Measurements from ENCODE around the gene MAGIX.
A peak's percentile ranks its signal among the peaks of the same experiment; 100 is the strongest.

Gene MAGIX

DNA sequence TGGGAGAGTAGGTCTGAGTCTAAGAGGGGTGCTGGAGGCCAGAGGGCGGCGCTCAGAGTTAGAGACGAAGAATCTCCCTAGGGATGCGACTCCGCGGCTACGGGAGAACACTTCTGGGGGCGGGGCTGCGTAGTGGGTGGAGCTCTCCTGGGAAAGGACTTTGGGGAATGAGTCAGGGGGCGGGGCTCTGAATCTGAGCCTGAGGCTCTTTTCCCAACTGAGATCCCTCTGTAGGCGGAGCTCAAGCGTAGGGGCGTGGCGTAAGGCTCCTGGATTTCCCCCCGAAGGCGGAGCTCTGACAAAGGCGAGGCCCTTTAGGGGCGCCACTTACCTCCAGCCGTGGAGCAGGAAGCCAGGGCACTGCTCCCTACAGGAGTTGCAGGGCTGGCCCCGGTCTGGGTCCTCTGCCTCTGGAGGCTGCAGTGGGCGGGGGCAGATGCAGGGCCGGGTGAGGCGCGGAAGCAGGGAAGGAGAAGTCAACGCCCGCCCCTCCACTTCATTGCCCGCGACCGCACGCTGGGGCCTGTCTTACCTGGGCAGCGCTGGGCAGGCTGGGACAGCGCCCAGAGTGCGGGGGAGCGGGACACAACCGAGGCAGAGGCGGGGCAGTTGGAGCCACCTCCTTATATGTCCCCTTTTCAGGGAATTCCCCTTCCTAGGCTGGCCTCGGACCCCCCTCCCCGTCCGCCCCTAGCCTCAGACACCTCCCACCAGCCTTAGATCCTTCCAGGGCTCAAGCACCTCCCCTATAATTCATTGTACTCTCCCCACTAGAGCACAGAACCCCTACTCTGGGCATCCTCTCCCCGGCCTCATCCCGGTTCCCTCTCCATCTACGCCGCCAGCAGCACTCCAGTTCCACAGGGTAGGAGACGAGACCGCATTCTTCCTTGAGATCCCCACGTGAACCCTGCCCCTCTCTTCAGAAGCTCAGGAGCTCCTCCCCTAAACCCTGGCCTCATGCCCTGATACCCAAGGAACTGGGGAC is 22.0 kb downstream of the MAGIX start:
- DNase-seq (ENCODE audit: low spot score) = no peak

DNA sequence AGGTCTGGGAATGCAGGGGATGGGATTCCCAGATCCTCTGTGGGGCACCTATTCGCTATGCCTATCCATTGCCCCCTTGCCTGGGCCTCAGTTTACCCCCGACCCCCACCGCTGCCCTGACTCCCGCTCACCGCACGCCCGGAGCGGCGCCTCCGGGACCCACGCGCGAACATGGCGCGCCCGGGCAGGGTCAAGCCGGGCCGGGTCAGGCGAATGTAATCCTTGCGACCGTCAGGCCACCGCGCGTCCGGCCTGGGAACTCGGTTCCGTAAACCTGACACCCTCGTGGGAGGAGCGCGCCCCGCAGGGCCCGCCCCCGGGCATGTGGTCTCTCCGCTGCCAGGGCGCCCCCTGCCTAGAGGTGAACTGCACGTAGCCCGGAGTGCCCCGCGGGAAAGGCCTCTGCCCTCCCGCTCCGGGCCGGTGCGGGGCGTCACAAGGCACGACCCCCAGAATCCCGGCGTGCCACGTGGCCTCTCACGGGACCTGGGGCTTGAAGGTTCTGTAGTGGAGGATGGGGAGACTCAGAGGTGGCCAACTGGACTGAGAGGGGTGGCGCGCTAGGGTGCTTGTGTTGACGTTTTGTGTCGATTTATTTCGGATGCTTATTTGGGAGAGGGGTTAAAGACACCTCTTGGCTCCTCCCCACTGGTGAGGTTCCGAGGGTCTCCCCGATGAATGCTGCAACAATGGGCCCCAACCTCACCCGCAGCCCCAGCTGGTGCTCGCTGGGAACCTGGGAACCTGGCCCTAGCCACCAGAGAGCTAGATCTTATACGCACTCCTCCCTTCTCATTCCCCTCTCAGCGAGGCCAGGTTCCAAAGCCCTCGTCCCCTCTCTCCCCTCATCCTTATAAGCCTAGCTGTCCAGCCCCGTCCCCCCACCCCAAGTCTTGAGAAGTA is 23.8 kb downstream of the MAGIX start, which contains the start of gene PRICKLE3:
Gene PRICKLE3, minus strand, starts transcription at position 249 of the 903 bp plus-strand sequence. Its CDS starts 76 bp downstream, at position 173.
- peak; percentile 66 for DNase-seq (ENCODE audit: low spot score)

DNA sequence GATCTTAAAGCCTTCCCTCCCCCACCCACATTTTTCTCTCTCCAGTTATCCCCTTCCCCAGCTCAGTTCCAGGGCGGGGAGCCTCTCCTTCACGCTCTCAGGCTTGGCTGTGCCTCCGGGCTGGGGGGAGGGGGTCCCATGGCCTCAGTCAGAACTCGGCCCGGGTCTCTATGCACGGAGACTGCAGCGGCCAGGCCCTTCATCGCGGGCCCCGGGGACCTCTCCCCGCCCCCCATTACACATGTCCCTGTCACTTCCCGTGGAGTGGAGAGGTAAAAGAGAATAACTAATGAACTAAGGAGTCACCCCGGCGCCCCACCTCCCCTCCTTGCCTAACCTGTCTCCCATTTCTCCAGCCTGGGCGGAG is 24.5 kb downstream of the MAGIX start:
- no peak for DNase-seq (ENCODE audit: low spot score)

DNA sequence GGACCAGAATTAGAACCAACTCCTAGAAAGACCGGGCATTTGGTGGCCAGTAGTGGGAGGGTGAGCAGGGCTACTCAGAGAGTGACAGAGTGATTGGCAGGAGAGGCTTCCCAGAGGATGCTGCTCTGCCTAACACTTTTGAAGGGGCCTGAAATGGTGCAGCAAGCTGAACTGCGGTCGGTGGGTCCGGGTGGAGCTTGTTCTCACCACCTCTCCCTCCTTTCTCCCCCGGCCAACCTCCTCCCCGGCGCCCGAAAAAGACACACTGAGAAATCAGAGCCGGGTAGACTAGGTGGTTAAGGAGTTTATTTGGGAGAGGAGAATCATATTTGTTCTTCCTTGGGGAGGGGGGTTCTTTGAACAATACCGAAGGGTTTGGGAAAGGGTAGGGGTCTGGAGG is 25.0 kb downstream of the MAGIX start:
- no peak for DNase-seq (ENCODE audit: low spot score)

DNA sequence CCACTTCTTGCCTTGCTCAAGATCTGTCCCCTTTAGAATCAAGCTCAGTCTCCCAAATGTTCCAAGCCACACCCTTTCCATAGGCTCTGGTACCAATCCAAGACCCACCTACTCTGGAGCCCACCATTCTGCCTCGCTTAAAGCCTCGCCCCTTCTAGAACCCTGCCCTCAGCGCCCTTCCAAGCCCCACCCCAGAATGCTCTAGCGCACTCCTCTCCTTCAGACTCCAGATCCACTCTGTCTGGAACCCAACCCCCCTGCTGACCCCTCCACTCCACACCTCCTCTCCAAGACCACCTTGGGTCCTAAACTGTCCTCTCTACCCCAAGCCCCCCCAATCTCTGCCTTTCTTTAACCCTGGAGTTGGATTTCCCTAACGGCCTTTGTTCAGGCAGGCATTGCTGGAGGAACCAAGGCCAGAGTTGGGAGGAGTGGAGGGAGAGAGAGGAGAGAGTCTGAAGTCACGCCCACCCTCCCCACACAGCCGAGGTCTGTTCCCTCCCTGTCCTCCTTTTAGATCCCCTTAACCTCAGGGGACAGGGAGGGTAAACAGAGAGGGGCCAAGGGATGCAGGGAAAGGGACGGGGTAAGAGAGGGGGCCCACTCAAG is 26.0 kb downstream of the MAGIX start:
- DNase-seq (ENCODE audit: low spot score) = no peak

DNA sequence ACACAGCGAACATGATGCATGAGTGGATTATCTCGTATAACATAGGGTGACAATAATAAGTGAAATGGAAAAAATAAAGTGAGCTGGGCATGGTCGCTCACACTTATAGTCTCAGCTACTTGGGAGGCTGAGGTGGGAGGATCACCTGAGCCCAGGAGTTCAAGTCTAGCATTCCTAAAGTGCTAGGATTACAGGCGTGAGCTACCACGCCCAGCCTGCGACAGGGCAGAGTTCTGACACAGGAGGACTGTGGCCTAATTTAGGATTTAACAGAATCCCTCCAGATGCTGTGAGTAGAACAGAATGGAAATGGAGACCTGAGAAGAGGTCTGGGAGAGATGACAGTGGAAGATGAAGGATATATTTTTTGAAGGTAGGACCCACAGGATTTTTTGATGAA is 27.0 kb downstream of the MAGIX start:
- DNase-seq (ENCODE audit: low spot score) = no peak

GRCh38 chrX:49190821-49191573 is 28.4 kb downstream of the MAGIX start:
- DNase-seq (ENCODE audit: low spot score) = peak; percentile 94

DNA sequence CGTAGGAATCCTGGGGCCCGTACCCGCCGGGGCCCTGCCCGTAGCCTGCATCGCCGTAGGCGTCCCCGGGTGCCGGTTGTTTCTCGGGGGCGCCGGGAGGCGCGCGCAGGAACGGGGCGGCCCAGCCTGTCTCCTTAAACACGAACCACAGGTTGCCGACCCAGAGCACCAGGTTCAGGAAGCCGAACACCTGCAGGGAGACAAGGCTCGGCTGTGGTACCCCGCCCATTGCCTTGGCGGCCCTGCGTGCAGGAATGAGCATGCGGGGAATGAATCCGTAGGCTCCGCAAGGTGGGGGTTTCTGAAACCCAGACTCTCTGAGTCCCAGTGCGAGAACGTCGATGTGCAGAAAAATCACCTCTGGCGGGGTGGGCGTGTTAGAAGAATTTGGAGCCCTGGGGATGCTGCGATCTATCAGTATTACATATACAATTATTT is 29.0 kb downstream of the MAGIX start:
- DNase-seq (ENCODE audit: low spot score) = peak; percentile 10

DNA sequence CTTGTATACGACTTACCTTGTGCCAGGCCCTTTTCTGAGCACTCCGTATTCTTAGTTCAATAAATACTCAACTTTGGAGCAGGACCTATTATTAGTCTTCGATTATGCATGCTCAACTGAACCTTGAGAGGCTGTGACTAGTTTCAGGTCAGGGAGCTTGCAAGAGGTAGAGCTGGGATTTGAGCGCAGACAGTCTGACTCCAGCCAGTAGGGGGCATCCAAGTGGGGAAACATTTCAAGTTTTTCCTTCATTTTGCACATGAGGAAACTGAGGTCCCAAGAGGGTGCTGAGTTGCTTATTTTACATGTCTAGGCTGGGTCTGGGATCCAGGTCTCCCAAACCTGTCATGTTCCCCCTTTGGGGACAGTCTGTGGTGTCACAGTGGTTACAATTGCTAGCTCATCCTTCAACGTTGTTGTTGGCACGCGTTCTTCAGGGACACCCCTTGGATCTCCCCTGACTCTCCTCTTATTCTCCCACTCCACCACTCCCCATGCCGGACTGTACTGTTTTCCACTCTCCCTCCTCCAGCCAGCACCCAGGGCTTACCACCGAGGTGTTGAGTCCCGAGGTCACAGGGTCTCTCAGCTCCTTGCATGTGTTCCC is 30.3 kb downstream of the MAGIX start:
- peak; percentile 41 for DNase-seq (ENCODE audit: low spot score)

DNA sequence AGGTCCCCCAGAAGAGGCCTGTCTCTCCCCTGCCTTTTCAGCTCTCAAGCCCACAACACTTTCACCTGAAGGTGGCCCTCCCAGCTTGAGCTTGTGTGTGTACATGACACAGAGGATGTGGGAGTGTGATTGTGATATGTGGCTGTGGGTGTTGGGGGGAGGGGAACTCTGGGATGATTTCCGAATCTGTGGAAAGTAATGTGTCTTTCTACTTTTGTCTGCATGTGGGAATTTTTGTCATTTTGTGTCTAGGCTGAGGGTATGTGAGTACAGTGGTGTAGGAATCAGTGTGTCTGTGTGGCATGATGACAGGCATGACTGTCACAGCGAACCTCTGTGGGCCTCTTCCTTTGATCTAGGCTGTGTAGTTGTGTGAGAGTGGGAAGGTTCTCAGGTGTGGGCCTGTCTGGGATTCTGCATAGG is 31.0 kb downstream of the MAGIX start:
- no peak for DNase-seq (ENCODE audit: low spot score)

GRCh38 chrX:49197543-49198087 is 35.1 kb downstream of the MAGIX start:
- no peak for DNase-seq (ENCODE audit: low spot score)

GRCh38 chrX:49198540-49199314 is 36.2 kb downstream of the MAGIX start:
- DNase-seq (ENCODE audit: low spot score) = no peak

- no peak for DNase-seq (ENCODE audit: low spot score)
These were observed 36.7 kb downstream of the MAGIX start for GRCh38 chrX:49199315-49199595.

- DNase-seq (ENCODE audit: low spot score) = peak; percentile 88
These were observed 37.6 kb downstream of the MAGIX start, which contains the start of gene SYP for GRCh38 chrX:49199906-49200771. SYP (minus strand) TSS chrX:49200193; CDS start chrX:49200186, 7 bp downstream.

GRCh38 chrX:49202022-49202421 is 39.5 kb downstream of the MAGIX start:
- DNase-seq (ENCODE audit: low spot score) = no peak

DNA sequence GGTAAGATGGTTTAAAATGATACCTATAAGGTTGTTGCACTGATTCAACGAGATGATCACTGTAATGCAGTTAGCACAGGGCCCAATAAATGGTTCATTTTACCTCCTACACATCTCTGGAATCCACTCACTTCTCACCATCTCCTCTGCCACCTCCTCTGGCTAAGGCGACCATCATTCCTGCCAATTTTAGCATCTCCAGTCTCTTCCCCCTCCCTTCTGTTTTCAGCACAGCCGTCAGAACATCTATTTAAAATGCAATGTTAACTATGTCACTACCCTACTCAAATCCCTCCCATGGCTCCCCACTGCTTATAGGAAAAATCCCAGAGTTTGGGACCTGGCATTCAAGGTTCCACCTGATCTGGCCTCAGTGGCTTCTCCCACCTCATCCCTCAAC is 41.0 kb downstream of the MAGIX start:
- DNase-seq (ENCODE audit: low spot score) = no peak

DNA sequence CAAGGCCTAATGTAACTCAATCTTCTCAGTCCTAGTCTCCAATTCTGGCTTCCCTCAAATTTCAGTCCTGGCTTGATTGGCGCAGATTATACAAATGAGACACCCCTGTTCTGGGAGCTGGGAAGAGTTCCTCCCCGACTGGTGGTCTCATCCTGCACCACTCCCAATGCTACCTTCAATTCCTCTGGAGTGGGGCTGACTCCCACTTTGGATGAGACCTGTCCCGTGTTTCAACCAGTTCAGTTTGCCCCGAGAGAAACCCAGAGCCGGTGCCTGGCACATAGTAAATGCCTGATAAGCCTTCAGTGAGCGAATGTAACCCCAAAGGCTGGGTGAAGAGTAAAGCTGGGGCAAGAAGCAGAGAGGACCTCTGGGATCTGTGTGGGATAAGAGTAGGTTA is 41.5 kb downstream of the MAGIX start:
- DNase-seq (ENCODE audit: low spot score) = no peak

GRCh38 chrX:49204709-49205108 is 42.2 kb downstream of the MAGIX start:
- DNase-seq (ENCODE audit: low spot score) = no peak

- DNase-seq (ENCODE audit: low spot score) = no peak
These were observed 42.9 kb downstream of the MAGIX start for GRCh38 chrX:49205443-49205842.

Measured in CD4-positive, alpha-beta T cell treated with Interleukin-2 at 100 ng/mL for 4 hours (primary cell).